Panc1 (cell line): ENCODE measurements around the gene ACTR8. TPM values are rescaled to one million over a fixed set of nuclear protein-coding genes. Genes with fewer than 3 reads are reported as not detected.

ENCODE experiments used
- ATAC-seq: fragments of 200-7000 bp; cut with Tn5 transposase; 2 replicates; pipeline ENCODE4 v1.9.1; 2020; ENCODE audit warnings: mild to moderate bottlenecking, moderate library complexity
- BruUV-seq: library from RNA; stranded (reverse); fragments of 400-500 nt; replicated peaks from 2 replicates; lab custom pipeline; 2021; lab: Mats Ljungman, UMichigan
- CTCF ChIA-PET: fragments of 300-600 bp; sonication (Branson Sonifier 250); formaldehyde crosslinking; loops from one replicate; lab custom pipeline; 2022; ENCODE audit warnings: antibody characterized with exemption; lab: Charles Lee
- POLR2A ChIA-PET: fragments of 300-600 bp; sonication (Branson Sonifier 250); formaldehyde crosslinking; loops from one replicate; lab custom pipeline; 2022; ENCODE audit warnings: antibody characterized with exemption; lab: Charles Lee
- DNase-seq: peaks from one replicate; pipeline ENCODE4 v3.0.0-alpha.2; 2010; ENCODE audit warnings: low read depth, low spot score
- H3K27ac ChIP-seq: 2 replicates; pipeline ENCODE4 v1.5.1; 2011; ENCODE audit warnings: mild to moderate bottlenecking, low read length, inconsistent platforms
- H3K27me3 ChIP-seq: fragments of 200-500 bp; sonication (Bioruptor generic); 2 replicates; pipeline ENCODE4 v1.6.0; 2014; ENCODE audit warnings: low read length, inconsistent platforms; ENCODE audit not compliant: control insufficient read depth, insufficient read depth
- H3K36me3 ChIP-seq: fragments of 200-500 bp; sonication (Bioruptor generic); 2 replicates; pipeline ENCODE4 v1.5.1; 2014; ENCODE audit warnings: inconsistent platforms, mild to moderate bottlenecking, low read length, moderate library complexity; ENCODE audit not compliant: control insufficient read depth, insufficient read depth
- H3K4me1 ChIP-seq: 2 replicates; pipeline ENCODE4 v1.5.1; 2011; ENCODE audit warnings: inconsistent platforms, mild to moderate bottlenecking, low read length, moderate library complexity; ENCODE audit not compliant: control insufficient read depth, insufficient read depth
- H3K4me3 ChIP-seq, 2 experiments: 2 replicates each; pipeline ENCODE4 v1.5.1; 2011 to 2012; ENCODE audit warnings: low read depth in 2 of 2, low read length in 2 of 2, mild to moderate bottlenecking in 2 of 2, inconsistent platforms in 1 of 2, moderate library complexity in 1 of 2
- H3K9me3 ChIP-seq: fragments of 200-500 bp; sonication (Bioruptor generic); 2 replicates; pipeline ENCODE4 v1.5.1; 2014; ENCODE audit warnings: low read depth, mild to moderate bottlenecking, inconsistent platforms, low read length, moderate library complexity; ENCODE audit not compliant: control insufficient read depth, insufficient read depth
- POLR2AphosphoS5 ChIP-seq: IDR thresholded peaks from 2 replicates; pipeline ENCODE4 v1.6.1; 2012; ENCODE audit warnings: mild to moderate bottlenecking, low read depth, low read length, moderate library complexity
- SIN3A ChIP-seq: IDR thresholded peaks from 2 replicates; pipeline ENCODE4 v1.6.1; 2012; ENCODE audit warnings: low read depth, mild to moderate bottlenecking, low read length, moderate library complexity, borderline replicate concordance; ENCODE audit not compliant: insufficient read depth
- TCF7L2 ChIP-seq: IDR thresholded peaks from 2 replicates; pipeline ENCODE4 v1.6.1; 2011; ENCODE audit warnings: mild to moderate bottlenecking, low read depth, low read length, inconsistent platforms
- in situ Hi-C: cut with HindIII; loops from 2 replicates; pipeline ENCODE4 v1.10.0; 2016; ENCODE audit warnings: low sequenced_read_pairs, low pct_unique_long_range_greater_than_20kb
- intact Hi-C: fragments of 100-400 bp; cut with micrococcal nuclease; formaldehyde crosslinking; loops from one replicate; pipeline ENCODE4 v1.10.0; 2022; ENCODE audit not compliant: unreplicated experiment
- total RNA-seq: library from RNA; stranded (reverse); gene quantifications from one replicate; pipeline ENCODE4 v1.2.1, GENCODE V29; 2021; ENCODE audit not compliant: unreplicated experiment
- TF ChIP-seq, protein P1 (sequence below), 2 experiments: IDR thresholded peaks; 2 replicates each; pipeline ENCODE4 v1.6.1; 2011 to 2012; ENCODE audit warnings: low read depth in 2 of 2, control low read depth in 1 of 2, low read length in 1 of 2, mild to moderate bottlenecking in 1 of 2, moderate library complexity in 1 of 2; ENCODE audit not compliant: insufficient read depth in 1 of 2
- TF ChIP-seq, protein P2 (sequence below): fragments of 450-650 bp; IDR thresholded peaks from 2 replicates; pipeline ENCODE4 v1.5.1; 2017; ENCODE audit warnings: mild to moderate bottlenecking

The ACTR8 gene
- total RNA-seq, 1 experiment from 2014 or later, result 26.2 TPM

DNA sequence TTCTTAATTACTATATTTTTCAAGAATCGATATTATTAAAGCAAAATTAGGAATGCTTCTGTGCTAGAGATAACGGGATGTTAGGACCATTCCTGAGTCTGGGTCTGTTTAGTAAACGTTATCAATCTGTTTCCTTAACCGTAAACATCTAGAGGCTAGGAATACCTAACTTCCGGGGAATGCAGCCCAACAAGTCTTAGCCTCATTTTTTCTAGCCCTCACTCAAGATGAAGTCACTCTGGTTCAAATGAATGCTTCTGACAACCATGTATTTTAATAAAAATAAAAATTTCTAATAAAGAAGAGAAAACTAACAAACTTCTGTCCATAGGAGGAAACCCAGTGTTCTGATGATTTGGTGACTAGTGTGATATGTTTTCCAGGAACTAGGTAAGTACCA is 20.8 kb upstream of the ACTR8 start:
- Histone ChIP-seq H3K27ac (no peak overlapping the region), H3K9me3 (no peaks in the 10 kb centered on the region), H3K4me1 (no peaks in the 10 kb centered on the region), H3K27me3 (no peaks in the 10 kb centered on the region; the same call in 1 of the 2 replicates), H3K4me3 (no peak overlapping the region), H3K36me3 (no peaks in the 10 kb centered on the region; the same call in 1 of the 2 replicates)
- intact Hi-C loops (no loop called here), in situ Hi-C loops (no loop called here)
- TF ChIP-seq POLR2AphosphoS5, result no peak
- TF ChIP-seq, protein P1, sequence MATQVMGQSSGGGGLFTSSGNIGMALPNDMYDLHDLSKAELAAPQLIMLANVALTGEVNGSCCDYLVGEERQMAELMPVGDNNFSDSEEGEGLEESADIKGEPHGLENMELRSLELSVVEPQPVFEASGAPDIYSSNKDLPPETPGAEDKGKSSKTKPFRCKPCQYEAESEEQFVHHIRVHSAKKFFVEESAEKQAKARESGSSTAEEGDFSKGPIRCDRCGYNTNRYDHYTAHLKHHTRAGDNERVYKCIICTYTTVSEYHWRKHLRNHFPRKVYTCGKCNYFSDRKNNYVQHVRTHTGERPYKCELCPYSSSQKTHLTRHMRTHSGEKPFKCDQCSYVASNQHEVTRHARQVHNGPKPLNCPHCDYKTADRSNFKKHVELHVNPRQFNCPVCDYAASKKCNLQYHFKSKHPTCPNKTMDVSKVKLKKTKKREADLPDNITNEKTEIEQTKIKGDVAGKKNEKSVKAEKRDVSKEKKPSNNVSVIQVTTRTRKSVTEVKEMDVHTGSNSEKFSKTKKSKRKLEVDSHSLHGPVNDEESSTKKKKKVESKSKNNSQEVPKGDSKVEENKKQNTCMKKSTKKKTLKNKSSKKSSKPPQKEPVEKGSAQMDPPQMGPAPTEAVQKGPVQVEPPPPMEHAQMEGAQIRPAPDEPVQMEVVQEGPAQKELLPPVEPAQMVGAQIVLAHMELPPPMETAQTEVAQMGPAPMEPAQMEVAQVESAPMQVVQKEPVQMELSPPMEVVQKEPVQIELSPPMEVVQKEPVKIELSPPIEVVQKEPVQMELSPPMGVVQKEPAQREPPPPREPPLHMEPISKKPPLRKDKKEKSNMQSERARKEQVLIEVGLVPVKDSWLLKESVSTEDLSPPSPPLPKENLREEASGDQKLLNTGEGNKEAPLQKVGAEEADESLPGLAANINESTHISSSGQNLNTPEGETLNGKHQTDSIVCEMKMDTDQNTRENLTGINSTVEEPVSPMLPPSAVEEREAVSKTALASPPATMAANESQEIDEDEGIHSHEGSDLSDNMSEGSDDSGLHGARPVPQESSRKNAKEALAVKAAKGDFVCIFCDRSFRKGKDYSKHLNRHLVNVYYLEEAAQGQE (IDR thresholded peaks at IDR 0.05; ENCODE audit: insufficient read depth in 1 of 2, low read depth in 2 of 2, low read length in 1 of 2), result no peak
- TF ChIP-seq SIN3A, result no peak
- no peak for TF ChIP-seq TCF7L2
- TF ChIP-seq, protein P2, sequence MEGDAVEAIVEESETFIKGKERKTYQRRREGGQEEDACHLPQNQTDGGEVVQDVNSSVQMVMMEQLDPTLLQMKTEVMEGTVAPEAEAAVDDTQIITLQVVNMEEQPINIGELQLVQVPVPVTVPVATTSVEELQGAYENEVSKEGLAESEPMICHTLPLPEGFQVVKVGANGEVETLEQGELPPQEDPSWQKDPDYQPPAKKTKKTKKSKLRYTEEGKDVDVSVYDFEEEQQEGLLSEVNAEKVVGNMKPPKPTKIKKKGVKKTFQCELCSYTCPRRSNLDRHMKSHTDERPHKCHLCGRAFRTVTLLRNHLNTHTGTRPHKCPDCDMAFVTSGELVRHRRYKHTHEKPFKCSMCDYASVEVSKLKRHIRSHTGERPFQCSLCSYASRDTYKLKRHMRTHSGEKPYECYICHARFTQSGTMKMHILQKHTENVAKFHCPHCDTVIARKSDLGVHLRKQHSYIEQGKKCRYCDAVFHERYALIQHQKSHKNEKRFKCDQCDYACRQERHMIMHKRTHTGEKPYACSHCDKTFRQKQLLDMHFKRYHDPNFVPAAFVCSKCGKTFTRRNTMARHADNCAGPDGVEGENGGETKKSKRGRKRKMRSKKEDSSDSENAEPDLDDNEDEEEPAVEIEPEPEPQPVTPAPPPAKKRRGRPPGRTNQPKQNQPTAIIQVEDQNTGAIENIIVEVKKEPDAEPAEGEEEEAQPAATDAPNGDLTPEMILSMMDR, result no peak
- ChIA-PET CTCF (no interaction called here), POLR2A (no interaction called here)
- BruUV-seq, result no TSS peak
- DNase-seq (no peak), ATAC-seq (no peak)

DNA sequence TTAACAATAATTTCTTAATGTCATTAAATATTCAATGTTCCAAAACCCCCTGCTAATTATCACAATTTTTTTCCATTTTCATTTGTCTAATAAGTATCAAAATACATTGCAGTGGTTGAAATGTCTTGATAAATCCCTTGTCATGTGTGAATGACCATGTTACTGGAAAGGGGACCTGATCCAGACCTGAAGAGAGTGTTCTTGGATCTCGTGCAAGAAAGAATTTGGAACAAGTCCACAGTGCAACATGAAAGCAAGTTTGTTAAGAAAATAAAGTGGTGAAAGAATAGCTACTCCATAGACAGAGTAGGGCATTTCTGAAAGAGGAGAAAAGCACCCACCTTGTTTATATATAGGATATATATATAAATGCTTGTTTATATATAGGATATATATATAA is 20.1 kb upstream of the ACTR8 start:
- in situ Hi-C loops (no loop called here), intact Hi-C loops (no loop called here)
- no peak overlapping the region for H3K27ac ChIP-seq
- ChIA-PET CTCF (no interaction called here), POLR2A (no interaction called here)
- no peak overlapping the region for H3K4me3 ChIP-seq
- no peaks in the 10 kb centered on the region; the same call in 1 of the 2 replicates for H3K36me3 ChIP-seq
- H3K4me1 ChIP-seq, result no peaks in the 10 kb centered on the region
- H3K27me3 ChIP-seq, result peaks cover under 1% of the 10 kb centered on the region; the same call in 1 of the 2 replicates
- TF ChIP-seq, protein P1 (IDR thresholded peaks at IDR 0.05; ENCODE audit: insufficient read depth in 1 of 2, low read depth in 2 of 2, low read length in 1 of 2), result no peak
- no peak for TF ChIP-seq TCF7L2
- no peak for TF ChIP-seq SIN3A
- TF ChIP-seq, protein P2, result no peak
- no peak for TF ChIP-seq POLR2AphosphoS5
- ATAC-seq, result no peak
- no peaks in the 10 kb centered on the region for H3K9me3 ChIP-seq
- DNase-seq, result no peak
- BruUV-seq, result no TSS peak
